ENCODE measurements around the gene LTBP2. TPM values are rescaled to one million over a fixed set of nuclear protein-coding genes. Genes with fewer than 3 reads are reported as not detected.

The LTBP2 gene
- polyA plus RNA-seq, 2 of the 4 experiments (the other 2 are of a cell fraction): 4.9 to 14.4 TPM

DNA sequence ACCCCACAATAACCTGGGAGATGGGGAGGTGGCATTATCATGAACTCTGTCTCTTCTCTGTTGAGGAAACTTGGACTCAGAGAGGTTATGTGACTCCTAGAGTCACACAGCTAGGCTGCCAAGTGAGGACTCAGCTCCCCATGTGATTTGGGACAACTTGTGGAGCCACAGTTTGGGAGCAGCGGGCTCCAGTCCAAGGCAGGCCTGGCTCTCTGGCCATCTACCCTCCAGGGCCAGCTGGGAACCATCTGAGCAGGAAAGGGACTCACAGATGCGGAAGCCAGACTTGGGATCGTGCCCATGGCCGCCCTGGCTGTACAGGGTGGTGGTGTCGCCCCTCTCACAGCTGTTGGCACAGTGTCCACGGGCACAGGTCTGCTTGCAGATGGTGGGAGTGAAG, 59.4 kb downstream of the LTBP2 start:
- 72% methylated on average over 2 of the region's 6 CpGs for WGBS (ENCODE audit: missing lambda C conversion rate)
- no peak for ATAC-seq
- DNase-seq (ENCODE audit: low read depth in 1 of 2, low spot score in 1 of 2): no peak
- no peak for TF ChIP-seq EHMT2 (IDR thresholded peaks at IDR 0.05; ENCODE audit: low read depth)
- TF ChIP-seq, protein P1, sequence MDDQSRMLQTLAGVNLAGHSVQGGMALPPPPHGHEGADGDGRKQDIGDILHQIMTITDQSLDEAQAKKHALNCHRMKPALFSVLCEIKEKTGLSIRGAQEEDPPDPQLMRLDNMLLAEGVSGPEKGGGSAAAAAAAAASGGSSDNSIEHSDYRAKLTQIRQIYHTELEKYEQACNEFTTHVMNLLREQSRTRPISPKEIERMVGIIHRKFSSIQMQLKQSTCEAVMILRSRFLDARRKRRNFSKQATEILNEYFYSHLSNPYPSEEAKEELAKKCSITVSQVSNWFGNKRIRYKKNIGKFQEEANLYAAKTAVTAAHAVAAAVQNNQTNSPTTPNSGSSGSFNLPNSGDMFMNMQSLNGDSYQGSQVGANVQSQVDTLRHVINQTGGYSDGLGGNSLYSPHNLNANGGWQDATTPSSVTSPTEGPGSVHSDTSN (IDR thresholded peaks at IDR 0.05): no peak
- TF ChIP-seq ZC3H11A (IDR thresholded peaks at IDR 0.05): no peak
- TF ChIP-seq RARB (CRISPR knock-in tag; IDR thresholded peaks at IDR 0.05): no peak
- no peak for TF ChIP-seq HOXB5 (CRISPR knock-in tag; IDR thresholded peaks at IDR 0.05)
- no peak for TF ChIP-seq NPAS2 (CRISPR knock-in tag; IDR thresholded peaks at IDR 0.05; ENCODE audit: borderline replicate concordance)
- TF ChIP-seq FOXS1 (CRISPR knock-in tag; IDR thresholded peaks at IDR 0.05): no peak
- TF ChIP-seq JUN (IDR thresholded peaks at IDR 0.05): no peak
- ChIA-PET CTCF (interaction anchor here (1.0 to 4.2 kb wide), 4 partner anchors 13 to 57 kb away, joined by 3 to 16 read pairs (median 5); no protein-coding TSS in a partner anchor), POLR2A (interaction anchor here (1.3 kb wide), 1 partner anchor 11 kb away, joined by 4 read pairs; no protein-coding TSS in a partner anchor)
- no peak for FAIRE-seq
- Histone ChIP-seq H3K4me2 (no peak overlapping the region), H3K4me3 (no peak overlapping the region), H3K27ac (no peak overlapping the region; a peak in 1 of 6 replicates), H3K9me3 (no peaks in the 10 kb centered on the region), H3K4me1 (peaks cover 6% of the 10 kb centered on the region; the same call in 2 of the 3 replicates)

DNA sequence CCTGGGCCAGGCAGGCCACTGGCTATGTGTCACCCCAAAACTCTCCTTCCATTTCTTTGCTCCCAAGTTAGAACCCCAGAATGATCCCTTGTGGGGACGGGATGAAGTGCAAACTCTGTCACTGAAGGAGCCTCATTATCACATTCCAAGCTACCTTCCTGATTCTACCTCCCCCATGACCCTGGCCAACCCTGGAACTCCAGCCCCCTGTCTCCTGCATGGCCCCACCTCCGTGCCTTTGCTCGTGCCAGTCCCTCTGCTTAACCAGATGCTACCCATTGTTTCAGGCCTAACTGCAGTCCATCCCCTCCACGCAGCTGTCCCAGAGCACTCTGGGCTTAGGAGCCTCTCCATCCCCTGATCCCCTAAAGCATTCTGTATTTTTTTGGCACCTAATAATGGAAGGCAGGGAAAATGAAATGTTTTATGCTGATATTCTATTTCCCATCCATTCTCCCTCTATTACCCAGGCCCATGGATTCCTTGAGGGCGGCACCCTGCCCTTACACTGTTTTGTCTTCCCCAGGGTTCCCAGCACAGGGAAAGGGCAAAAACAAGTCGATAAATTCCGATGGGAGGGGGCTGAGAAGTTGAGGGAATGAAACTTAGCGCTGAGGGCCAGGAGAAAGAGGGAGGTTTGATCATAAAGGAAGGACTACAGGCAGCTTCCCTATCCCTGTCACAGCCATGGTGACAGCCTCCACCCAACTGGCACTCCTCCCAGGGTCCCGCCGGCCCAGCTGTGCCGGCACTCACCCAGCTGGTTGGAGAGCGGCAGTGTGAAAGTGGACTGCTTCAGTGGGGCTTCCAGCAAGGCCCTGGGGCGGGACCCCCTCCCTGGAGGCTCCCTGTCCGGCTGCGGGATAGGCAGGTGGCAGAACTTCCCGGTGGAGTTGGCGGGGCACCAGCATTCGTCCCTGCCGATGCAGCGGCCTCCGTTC, 60.3 kb downstream of the LTBP2 start:
- ATAC-seq (no peak), DNase-seq (ENCODE audit: low read depth in 1 of 2, low spot score in 1 of 2) (no peak), FAIRE-seq (no peak)
- WGBS (ENCODE audit: missing lambda C conversion rate): 79% methylated on average over 19 of the region's 21 CpGs
- ChIA-PET CTCF (interaction anchor here (1.0 to 4.2 kb wide), 4 partner anchors 14 to 85 kb away, joined by 3 to 16 read pairs (median 4); no protein-coding TSS in a partner anchor), POLR2A (no interaction called here)
- peak overlapping the region in 1 of 2 experiments; percentile 70; a peak in 1 of 6 replicates for H3K27ac ChIP-seq
- H3K4me2 ChIP-seq: no peak overlapping the region
- no peak overlapping the region for H3K4me3 ChIP-seq
- H3K9me3 ChIP-seq: no peaks in the 10 kb centered on the region
- H3K4me1 ChIP-seq: peaks cover 6% of the 10 kb centered on the region; the same call in 2 of the 3 replicates
- TF ChIP-seq SMC3 (IDR thresholded peaks at IDR 0.05) (no peak), ZNF302 (CRISPR knock-in tag; IDR thresholded peaks at IDR 0.05) (no peak)

DNA sequence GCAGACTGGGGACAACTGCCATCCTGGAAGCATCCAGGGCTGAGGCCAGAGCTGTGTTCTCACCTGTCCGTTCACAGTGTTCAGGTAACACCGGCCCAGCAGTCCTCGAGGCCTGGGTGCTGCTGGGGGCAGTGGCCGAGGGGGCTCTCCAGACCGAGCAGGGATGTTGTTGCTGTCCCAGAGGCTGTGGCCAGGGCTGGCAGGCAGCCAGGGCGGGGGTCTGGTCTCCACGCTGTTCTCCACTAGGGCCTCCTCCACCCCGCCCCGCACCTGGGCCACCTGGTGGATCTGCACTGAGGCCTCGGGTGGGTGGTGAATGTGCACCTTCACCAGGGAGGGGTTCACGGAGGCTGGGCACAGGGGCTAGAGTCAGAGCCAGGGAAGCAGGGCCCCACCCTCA, 61.0 kb downstream of the LTBP2 start:
- CTCF ChIA-PET: interaction anchor here (0.6 to 1.7 kb wide), 5 partner anchors 8 to 875 kb away, joined by 3 to 4 read pairs (median 3); no protein-coding TSS in a partner anchor
- no peak for TF ChIP-seq HOXB5 (CRISPR knock-in tag; IDR thresholded peaks at IDR 0.05)
- WGBS (ENCODE audit: missing lambda C conversion rate): 78% methylated on average over 10 of the region's 11 CpGs
- POLR2A ChIA-PET: no interaction called here
- DNase-seq (ENCODE audit: low read depth in 1 of 2, low spot score in 1 of 2) (no peak), FAIRE-seq (no peak), ATAC-seq (no peak)
- Histone ChIP-seq H3K4me2 (no peak overlapping the region), H3K4me1 (peaks cover 6% of the 10 kb centered on the region; the same call in 2 of the 3 replicates), H3K27ac (peak overlapping the region in 1 of 2 experiments; percentile 70; a peak in 1 of 6 replicates), H3K9me3 (no peaks in the 10 kb centered on the region), H3K4me3 (no peak overlapping the region)

DNA sequence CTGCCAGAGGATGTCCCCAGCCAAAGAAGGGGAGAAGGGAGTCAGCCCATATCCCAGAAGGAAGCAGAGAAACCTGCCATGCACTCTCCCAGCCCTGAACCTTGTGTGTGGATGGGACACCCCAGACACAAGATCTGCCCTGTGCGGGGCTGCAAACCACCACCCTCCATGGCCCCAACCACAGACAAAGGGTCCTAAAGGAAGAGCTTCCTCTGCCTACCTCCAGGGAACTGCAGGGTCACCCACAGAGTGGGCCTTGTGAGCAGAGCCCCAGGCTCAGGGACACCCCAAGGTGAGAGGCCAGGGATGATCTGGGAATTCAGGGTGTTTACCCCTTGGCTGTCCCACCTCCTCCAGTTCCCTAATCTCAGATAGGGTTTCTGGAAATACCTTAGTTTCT, 62.0 kb downstream of the LTBP2 start:
- peak in 1 of 2 experiments; percentile 21; a peak in 2 of 6 replicates for ATAC-seq
- Histone ChIP-seq H3K4me2 (no peak overlapping the region), H3K4me1 (peaks cover 6% of the 10 kb centered on the region; the same call in 2 of the 3 replicates), H3K4me3 (no peak overlapping the region), H3K27ac (peak overlapping the region; percentile 54 to 70; a peak in 5 of 6 replicates), H3K9me3 (no peaks in the 10 kb centered on the region)
- WGBS (ENCODE audit: missing lambda C conversion rate): 0% methylated on average over 1 of the region's 1 CpG
- ChIA-PET CTCF (interaction anchor here (0.5 to 1.8 kb wide), 15 partner anchors 9 to 126 kb away, joined by 3 to 7 read pairs (median 3); partner anchors contain the start of gene LTBP2), POLR2A (no interaction called here)
- no peak for FAIRE-seq
- TF ChIP-seq TFCP2L1 (CRISPR knock-in tag; IDR thresholded peaks at IDR 0.05) (no peak), HOXB5 (CRISPR knock-in tag; IDR thresholded peaks at IDR 0.05) (no peak)
- no peak for DNase-seq (ENCODE audit: low read depth in 1 of 2, low spot score in 1 of 2)

DNA sequence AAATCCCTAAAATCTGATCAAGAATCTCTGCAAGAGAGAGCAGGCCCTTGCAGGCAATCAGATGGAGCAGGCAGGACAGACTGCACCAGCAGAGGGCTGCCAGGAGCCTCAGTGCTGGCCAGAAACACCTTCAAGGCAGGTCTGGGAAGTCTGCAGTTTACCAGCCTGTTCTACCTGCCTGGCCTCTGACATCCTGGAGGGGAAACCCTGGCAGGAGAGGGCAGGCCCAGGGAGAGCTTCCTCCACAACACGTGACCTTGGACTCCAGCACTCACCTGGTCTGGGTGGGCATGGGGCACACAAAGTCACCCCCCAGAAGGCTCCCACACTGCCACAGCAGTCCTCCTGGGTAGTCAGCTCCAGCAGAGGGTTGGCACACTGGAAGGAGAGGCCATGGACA, 62.4 kb downstream of the LTBP2 start:
- CTCF ChIA-PET: interaction anchor here (0.6 to 1.8 kb wide), 12 partner anchors 10 to 87 kb away, joined by 3 to 7 read pairs (median 3); partner anchors contain the start of gene LTBP2
- ATAC-seq (peak; percentile 74 to 87; a peak in 5 of 6 replicates), DNase-seq (ENCODE audit: low read depth in 1 of 2, low spot score in 1 of 2) (peak in 1 of 2 experiments; percentile 42), FAIRE-seq (no peak)
- 80% methylated on average over 1 of the region's 1 CpG for WGBS (ENCODE audit: missing lambda C conversion rate)
- Histone ChIP-seq H3K9me3 (no peaks in the 10 kb centered on the region), H3K27ac (peak overlapping the region; percentile 54 to 70; a peak in 5 of 6 replicates), H3K4me2 (no peak overlapping the region), H3K4me1 (peaks cover 6% of the 10 kb centered on the region; the same call in 2 of the 3 replicates), H3K4me3 (no peak overlapping the region)
- POLR2A ChIA-PET: no interaction called here
- no peak for TF ChIP-seq MYC (IDR thresholded peaks at IDR 0.05; ENCODE audit: borderline replicate concordance, low read length)
- TF ChIP-seq CEBPB (IDR thresholded peaks at IDR 0.05): no peak
- TF ChIP-seq RAD21 (conservative IDR thresholded peaks at IDR 0.05 in 1 of 2, IDR thresholded peaks at IDR 0.05 in 1 of 2): peak; percentile 54 to 58; a peak in 4 of 5 replicates
- TF ChIP-seq, protein P2, sequence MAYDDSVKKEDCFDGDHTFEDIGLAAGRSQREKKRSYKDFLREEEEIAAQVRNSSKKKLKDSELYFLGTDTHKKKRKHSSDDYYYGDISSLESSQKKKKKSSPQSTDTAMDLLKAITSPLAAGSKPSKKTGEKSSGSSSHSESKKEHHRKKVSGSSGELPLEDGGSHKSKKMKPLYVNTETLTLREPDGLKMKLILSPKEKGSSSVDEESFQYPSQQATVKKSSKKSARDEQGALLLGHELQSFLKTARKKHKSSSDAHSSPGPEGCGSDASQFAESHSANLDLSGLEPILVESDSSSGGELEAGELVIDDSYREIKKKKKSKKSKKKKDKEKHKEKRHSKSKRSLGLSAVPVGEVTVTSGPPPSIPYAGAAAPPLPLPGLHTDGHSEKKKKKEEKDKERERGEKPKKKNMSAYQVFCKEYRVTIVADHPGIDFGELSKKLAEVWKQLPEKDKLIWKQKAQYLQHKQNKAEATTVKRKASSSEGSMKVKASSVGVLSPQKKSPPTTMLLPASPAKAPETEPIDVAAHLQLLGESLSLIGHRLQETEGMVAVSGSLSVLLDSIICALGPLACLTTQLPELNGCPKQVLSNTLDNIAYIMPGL (CRISPR knock-in tag; IDR thresholded peaks at IDR 0.05; ENCODE audit: borderline replicate concordance): no peak
- no peak for TF ChIP-seq GATA3 (IDR thresholded peaks at IDR 0.05; ENCODE audit: borderline replicate concordance)
- TF ChIP-seq KDM1A (IDR thresholded peaks at IDR 0.05; ENCODE audit: low read depth): no peak
- TF ChIP-seq SMC3 (IDR thresholded peaks at IDR 0.05): peak; percentile 51; the same call in 2 of the 3 replicates
- no peak for TF ChIP-seq CBX8 (IDR thresholded peaks at IDR 0.05)
- TF ChIP-seq, protein P3, sequence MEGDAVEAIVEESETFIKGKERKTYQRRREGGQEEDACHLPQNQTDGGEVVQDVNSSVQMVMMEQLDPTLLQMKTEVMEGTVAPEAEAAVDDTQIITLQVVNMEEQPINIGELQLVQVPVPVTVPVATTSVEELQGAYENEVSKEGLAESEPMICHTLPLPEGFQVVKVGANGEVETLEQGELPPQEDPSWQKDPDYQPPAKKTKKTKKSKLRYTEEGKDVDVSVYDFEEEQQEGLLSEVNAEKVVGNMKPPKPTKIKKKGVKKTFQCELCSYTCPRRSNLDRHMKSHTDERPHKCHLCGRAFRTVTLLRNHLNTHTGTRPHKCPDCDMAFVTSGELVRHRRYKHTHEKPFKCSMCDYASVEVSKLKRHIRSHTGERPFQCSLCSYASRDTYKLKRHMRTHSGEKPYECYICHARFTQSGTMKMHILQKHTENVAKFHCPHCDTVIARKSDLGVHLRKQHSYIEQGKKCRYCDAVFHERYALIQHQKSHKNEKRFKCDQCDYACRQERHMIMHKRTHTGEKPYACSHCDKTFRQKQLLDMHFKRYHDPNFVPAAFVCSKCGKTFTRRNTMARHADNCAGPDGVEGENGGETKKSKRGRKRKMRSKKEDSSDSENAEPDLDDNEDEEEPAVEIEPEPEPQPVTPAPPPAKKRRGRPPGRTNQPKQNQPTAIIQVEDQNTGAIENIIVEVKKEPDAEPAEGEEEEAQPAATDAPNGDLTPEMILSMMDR (IDR thresholded peaks at IDR 0.05): peak; percentile 24; the same call in 1 of the 3 replicates
- no peak for TF ChIP-seq JUNB (IDR thresholded peaks at IDR 0.05)
